ENCODE measurements around the gene PCDHGB4. TPM values are rescaled to one million over a fixed set of nuclear protein-coding genes. Genes with fewer than 3 reads are reported as not detected.
A peak's percentile ranks its signal among the peaks of the same experiment; 100 is the strongest.
"Not testable (repeated sequence)": the region's sequence is repeated elsewhere in the genome, so short reads cannot be mapped to it uniquely, and the experiment has no call there.

PCDHGB4 gene
- total and polyA plus RNA-seq, 9 of the 15 experiments (the other 6 are each of a cell fraction or from before 2014, with no cell fraction given), result 0.01 to 0.14 (median 0.03) TPM; not detected in 5

- peak; percentile 8 to 37 (median 35); a peak in 3 of 6 replicates for TF ChIP-seq CTCF (IDR thresholded peaks at IDR 0.05 in 2 of 3, conservative IDR thresholded peaks at IDR 0.05 in 1 of 3; ENCODE audit: insufficient read depth in 2 of 3, low read depth in 1 of 3, low read length in 3 of 3)
- TF ChIP-seq PKNOX1 (IDR thresholded peaks at IDR 0.05), result peak; percentile 55
- peak; percentile 40 for TF ChIP-seq CTCFL (IDR thresholded peaks at IDR 0.05; ENCODE audit: borderline replicate concordance, insufficient read depth, low read depth, low read length, poor library complexity, severe bottlenecking)
- H4K20me1 ChIP-seq (replicated peaks; ENCODE audit: control insufficient read depth, insufficient read depth, low read length); H3K4me3 ChIP-seq; POLR2A ChIA-PET; BruUV-seq (replicated peaks); CTCF ChIA-PET (ENCODE audit: low intra/inter-chr PET ratio); H3K9me3 ChIP-seq (replicated peaks; ENCODE audit: control insufficient read depth, insufficient read depth, low read depth, low read length); H3K9ac ChIP-seq (ENCODE audit: insufficient read depth in 1 of 2, low read depth in 2 of 2, low read length in 2 of 2); H3K4me1 ChIP-seq (replicated peaks in 1 of 2; ENCODE audit: control insufficient read depth in 2 of 2, insufficient read depth in 2 of 2, low read length in 2 of 2); H3K9me1 ChIP-seq (ENCODE audit: control insufficient read depth, insufficient read depth, low read length); H3K27ac ChIP-seq (ENCODE audit: extremely low read depth, low read depth, low read length); intact Hi-C loops (cut with micrococcal nuclease); H3K4me2 ChIP-seq (ENCODE audit: insufficient read depth, low read length); H2AFZ ChIP-seq (ENCODE audit: low read depth, low read length); H3K36me3 ChIP-seq (ENCODE audit: control insufficient read depth, insufficient read depth, low read length); in situ Hi-C loops (cut with MboI); FAIRE-seq; H3K79me2 ChIP-seq (ENCODE audit: control insufficient read depth, insufficient read depth, low read length): not testable (repeated sequence)
- 28% methylated on average over 23 of the region's 48 CpGs for WGBS (ENCODE audit: insufficient coverage, low coverage, missing lambda C conversion rate)
- peaks cover 4 to 32% of the 10 kb centered on the region in 2 experiments; a peak in 4 of 5 replicates for H3K27me3 ChIP-seq (ENCODE audit: control insufficient read depth in 2 of 2, insufficient read depth in 2 of 2, low read length in 2 of 2)
- ATAC-seq, result peak; percentile 72; the same call in 2 of the 3 replicates
- peak in 1 of 4 experiments; percentile 30 for DNase-seq (ENCODE audit: extremely low read depth in 1 of 4, low spot score in 3 of 4)
These were observed 11.9 kb upstream of the PCDHGB4 start for GRCh38 chr5:141375444-141376155.
